PFSK-1 (cell line): ENCODE results near the gene SEC14L3.

Experiments used
- FOXP2 ChIP-seq: optimal IDR thresholded peaks from 2 replicates; pipeline ENCODE3; 2011; ENCODE audit warnings: borderline replicate concordance, control low read depth, inconsistent platforms; ENCODE audit not compliant: insufficient read depth; ENCODE audit errors: extremely low read length, extremely low read depth
- POLR2AphosphoS5 ChIP-seq: IDR thresholded peaks from 2 replicates; pipeline ENCODE4 v1.6.1; 2012; ENCODE audit warnings: low read depth, mild to moderate bottlenecking, control low read depth, low read length, moderate library complexity
- SIN3A ChIP-seq: IDR thresholded peaks from 2 replicates; pipeline ENCODE4 v1.6.1; 2012; ENCODE audit warnings: mild to moderate bottlenecking, low read length, moderate library complexity, borderline replicate concordance; ENCODE audit not compliant: insufficient read depth
- TAF1 ChIP-seq: IDR thresholded peaks from 2 replicates; pipeline ENCODE4 v1.6.1; 2012; ENCODE audit warnings: low read length, control low read depth, borderline replicate concordance; ENCODE audit not compliant: insufficient read depth
- TF ChIP-seq, protein P1 (sequence below), 2 experiments: IDR thresholded peaks; 2 replicates each; pipeline versions ENCODE4 v1.6.1 to v1.8.0; 2011 to 2012; ENCODE audit warnings: low read depth in 2 of 2, low read length in 2 of 2, control low read depth in 1 of 2, inconsistent platforms in 1 of 2, mild to moderate bottlenecking in 1 of 2, moderate library complexity in 1 of 2; ENCODE audit not compliant: insufficient read depth in 1 of 2

The SEC14L3 gene

DNA sequence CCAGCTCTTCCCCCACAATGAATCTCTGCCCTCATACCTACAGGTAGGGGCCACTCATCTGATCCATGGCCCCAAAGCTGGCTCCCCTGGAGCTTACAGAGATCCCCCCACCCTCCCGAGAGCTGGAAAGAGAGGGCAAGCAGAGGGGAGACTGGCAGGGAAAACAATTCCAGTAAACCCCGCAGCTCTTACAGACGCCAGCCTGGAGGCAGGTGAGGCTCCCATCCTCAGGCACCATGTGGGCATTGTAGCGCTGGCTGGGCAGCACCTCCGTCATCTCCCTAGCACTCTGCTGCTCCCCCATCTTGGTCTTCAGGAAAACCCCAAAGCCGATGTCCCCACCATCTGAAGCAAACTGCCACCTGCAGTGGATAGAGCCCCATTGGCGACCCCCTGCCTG lies 19.6 kb upstream of the SEC14L3 start:
- TF ChIP-seq TAF1 (no peak), FOXP2 (no peak), POLR2AphosphoS5 (no peak), SIN3A (no peak)
- TF ChIP-seq, protein P1, sequence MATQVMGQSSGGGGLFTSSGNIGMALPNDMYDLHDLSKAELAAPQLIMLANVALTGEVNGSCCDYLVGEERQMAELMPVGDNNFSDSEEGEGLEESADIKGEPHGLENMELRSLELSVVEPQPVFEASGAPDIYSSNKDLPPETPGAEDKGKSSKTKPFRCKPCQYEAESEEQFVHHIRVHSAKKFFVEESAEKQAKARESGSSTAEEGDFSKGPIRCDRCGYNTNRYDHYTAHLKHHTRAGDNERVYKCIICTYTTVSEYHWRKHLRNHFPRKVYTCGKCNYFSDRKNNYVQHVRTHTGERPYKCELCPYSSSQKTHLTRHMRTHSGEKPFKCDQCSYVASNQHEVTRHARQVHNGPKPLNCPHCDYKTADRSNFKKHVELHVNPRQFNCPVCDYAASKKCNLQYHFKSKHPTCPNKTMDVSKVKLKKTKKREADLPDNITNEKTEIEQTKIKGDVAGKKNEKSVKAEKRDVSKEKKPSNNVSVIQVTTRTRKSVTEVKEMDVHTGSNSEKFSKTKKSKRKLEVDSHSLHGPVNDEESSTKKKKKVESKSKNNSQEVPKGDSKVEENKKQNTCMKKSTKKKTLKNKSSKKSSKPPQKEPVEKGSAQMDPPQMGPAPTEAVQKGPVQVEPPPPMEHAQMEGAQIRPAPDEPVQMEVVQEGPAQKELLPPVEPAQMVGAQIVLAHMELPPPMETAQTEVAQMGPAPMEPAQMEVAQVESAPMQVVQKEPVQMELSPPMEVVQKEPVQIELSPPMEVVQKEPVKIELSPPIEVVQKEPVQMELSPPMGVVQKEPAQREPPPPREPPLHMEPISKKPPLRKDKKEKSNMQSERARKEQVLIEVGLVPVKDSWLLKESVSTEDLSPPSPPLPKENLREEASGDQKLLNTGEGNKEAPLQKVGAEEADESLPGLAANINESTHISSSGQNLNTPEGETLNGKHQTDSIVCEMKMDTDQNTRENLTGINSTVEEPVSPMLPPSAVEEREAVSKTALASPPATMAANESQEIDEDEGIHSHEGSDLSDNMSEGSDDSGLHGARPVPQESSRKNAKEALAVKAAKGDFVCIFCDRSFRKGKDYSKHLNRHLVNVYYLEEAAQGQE (IDR thresholded peaks at IDR 0.05; ENCODE audit: insufficient read depth in 1 of 2, low read depth in 2 of 2, low read length in 2 of 2): no peak

DNA sequence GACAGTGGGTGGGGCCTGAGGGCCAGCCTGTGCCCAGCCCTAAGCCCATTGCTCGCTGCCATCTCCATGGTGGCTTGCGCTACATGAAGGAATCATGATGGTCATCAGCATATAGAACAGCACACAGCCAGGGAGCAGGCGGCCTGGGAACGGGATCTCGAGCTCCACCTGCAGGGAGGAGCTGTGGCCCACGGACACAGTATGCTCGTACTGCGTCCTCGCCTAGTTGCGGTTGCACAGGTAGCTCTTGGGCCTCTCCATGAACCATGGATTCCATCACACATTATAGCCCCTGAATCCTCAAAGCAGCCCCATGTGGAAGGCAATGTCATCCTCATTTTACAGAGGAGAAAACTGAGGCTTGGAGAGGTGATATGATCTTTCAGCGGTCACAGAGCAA lies 18.6 kb upstream of the SEC14L3 start:
- TF ChIP-seq FOXP2 (no peak), TAF1 (no peak)
- TF ChIP-seq, protein P1 (IDR thresholded peaks at IDR 0.05; ENCODE audit: insufficient read depth in 1 of 2, low read depth in 2 of 2, low read length in 2 of 2): no peak

DNA sequence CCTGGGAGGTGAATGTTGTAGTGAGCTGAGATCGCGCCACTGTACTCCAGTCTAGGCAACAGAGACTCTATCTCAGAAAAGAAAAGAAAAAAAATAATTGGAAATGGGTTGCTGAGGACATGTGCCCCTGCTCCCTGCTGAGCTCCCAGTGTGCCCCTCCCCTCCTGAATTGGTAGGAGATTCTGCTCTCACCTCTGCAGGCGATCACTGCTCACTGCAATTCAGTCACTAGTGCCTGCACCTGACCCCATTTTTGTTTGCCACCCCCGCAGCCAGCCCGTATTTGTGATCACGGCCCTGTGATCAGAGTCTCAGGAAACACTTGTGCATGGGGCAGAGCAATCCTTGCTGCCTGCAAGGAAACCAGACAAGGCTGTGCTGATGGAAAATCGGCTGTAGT lies 16.3 kb upstream of the SEC14L3 start:
- no peak for TF ChIP-seq SIN3A

DNA sequence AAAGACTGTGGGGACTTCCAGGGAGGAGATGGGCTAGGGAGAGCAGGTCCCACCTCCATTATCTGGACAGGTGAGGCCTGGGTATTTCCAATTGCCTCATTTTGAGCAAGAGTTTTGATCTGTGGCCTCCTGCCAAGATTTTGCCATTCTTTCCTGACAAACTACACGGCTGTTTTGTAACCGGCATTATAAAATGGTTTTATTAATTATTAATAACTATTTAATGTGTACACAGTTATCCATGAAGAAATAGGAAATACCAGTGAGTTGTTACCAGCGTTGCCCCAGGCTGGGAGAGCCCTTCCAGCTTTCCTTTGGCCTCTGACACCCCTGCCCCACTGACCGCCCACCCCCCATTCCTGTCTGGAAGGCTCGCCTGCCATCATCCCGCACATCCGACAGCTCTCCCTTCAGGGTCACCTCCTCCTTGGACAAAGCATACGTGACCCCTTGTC lies 14.9 kb upstream of the SEC14L3 start:
- TF ChIP-seq FOXP2 (no peak), SIN3A (no peak), POLR2AphosphoS5 (no peak), TAF1 (no peak)
- TF ChIP-seq, protein P1 (IDR thresholded peaks at IDR 0.05; ENCODE audit: insufficient read depth in 1 of 2, low read depth in 2 of 2, low read length in 2 of 2): no peak

DNA sequence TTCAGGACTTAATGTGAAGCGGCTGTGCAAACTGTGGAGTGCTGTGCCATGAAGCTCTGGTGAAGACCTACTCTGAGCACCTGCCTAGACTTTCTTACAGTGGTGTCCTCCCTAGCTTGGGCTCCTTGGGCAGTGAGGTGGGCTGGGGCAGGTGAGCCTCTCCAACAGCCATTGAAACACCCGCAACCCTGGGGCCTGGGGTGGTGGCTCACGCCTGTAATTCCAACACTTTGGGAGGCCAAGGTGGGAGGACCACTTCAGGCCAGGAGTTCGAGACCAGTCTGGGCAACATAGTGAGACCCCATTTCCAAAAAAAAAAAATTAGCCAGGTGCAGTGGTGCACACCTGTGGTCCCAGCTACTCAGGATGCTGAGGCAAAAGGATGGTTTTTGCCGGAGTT lies 14.3 kb upstream of the SEC14L3 start:
- no peak for TF ChIP-seq FOXP2
- TF ChIP-seq TAF1: no peak
- TF ChIP-seq POLR2AphosphoS5: no peak
- TF ChIP-seq, protein P1 (IDR thresholded peaks at IDR 0.05; ENCODE audit: insufficient read depth in 1 of 2, low read depth in 2 of 2, low read length in 2 of 2): no peak
